H1 (cell line): ENCODE measurements around the gene HMCN1. TPM values are rescaled to one million over a fixed set of nuclear protein-coding genes. Genes with fewer than 3 reads are reported as not detected.

Experiments
- SP2 ChIP-seq: IDR thresholded peaks from 2 replicates; pipeline ENCODE4 v1.6.1; 2012; ENCODE audit warnings: mild to moderate bottlenecking, low read length, inconsistent platforms
- polyA plus RNA-seq, 7 experiments: library from polyadenylated mRNA; depleted of rRNA in 3 of 7; stranded (reverse) in 5 of 7; unstranded in 2 of 7; fragments of >200 nt in 5 of 7; fragments of 200-250 nt in 2 of 7; gene quantifications; 1 replicate in 5 of 7; 2 replicates in 1 of 7; 4 replicates in 1 of 7; pipeline versions ENCODE4 v1.2.1 to v1.2.3, GENCODE V29; 2011 to 2013; ENCODE audit warnings: missing spikeins in 2 of 7, mixed read lengths in 2 of 7
- total RNA-seq: library from RNA; stranded (reverse); fragmentation: NEBNext Ultra II Directional; extraction: Animal tissue kit (Norgen Biotek cat#: 25700); gene quantifications from 2 replicates; pipeline ENCODE4 v1.2.1, GENCODE V29; 2021
- TF ChIP-seq, protein P1 (sequence below): fragments of 300-600 bp; sonication (generic); IDR thresholded peaks from 2 replicates; pipeline ENCODE4 v1.7.1; 2012; ENCODE audit warnings: low read length, moderate library complexity, mild to moderate bottlenecking, inconsistent platforms; ENCODE audit not compliant: insufficient replicate concordance

The HMCN1 gene
- total and polyA plus RNA-seq, 2 of the 8 experiments (the other 6 are each of a cell fraction or from before 2014, with no cell fraction given) = 13.8 to 14.6 TPM

DNA sequence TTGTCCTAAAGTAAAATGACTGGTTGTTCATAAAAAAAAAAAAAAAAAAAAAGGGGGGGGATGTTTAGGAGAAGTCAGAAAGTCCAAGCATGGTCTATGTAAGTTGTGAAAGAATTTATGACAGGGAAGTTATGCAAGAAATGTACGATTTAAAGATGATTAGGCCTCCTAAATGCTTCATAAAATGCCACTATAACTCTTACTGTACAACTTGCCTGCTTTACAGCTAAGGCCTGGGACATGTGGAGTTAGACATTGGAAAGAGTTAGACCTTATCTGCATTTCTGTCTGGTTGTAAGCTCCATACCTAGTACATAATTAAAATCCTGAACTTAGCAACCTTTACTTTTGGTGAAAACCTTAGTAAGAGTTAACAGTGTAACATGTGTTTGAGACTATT, 490.9 kb downstream of the HMCN1 start (continued):
- TF ChIP-seq, protein P1, sequence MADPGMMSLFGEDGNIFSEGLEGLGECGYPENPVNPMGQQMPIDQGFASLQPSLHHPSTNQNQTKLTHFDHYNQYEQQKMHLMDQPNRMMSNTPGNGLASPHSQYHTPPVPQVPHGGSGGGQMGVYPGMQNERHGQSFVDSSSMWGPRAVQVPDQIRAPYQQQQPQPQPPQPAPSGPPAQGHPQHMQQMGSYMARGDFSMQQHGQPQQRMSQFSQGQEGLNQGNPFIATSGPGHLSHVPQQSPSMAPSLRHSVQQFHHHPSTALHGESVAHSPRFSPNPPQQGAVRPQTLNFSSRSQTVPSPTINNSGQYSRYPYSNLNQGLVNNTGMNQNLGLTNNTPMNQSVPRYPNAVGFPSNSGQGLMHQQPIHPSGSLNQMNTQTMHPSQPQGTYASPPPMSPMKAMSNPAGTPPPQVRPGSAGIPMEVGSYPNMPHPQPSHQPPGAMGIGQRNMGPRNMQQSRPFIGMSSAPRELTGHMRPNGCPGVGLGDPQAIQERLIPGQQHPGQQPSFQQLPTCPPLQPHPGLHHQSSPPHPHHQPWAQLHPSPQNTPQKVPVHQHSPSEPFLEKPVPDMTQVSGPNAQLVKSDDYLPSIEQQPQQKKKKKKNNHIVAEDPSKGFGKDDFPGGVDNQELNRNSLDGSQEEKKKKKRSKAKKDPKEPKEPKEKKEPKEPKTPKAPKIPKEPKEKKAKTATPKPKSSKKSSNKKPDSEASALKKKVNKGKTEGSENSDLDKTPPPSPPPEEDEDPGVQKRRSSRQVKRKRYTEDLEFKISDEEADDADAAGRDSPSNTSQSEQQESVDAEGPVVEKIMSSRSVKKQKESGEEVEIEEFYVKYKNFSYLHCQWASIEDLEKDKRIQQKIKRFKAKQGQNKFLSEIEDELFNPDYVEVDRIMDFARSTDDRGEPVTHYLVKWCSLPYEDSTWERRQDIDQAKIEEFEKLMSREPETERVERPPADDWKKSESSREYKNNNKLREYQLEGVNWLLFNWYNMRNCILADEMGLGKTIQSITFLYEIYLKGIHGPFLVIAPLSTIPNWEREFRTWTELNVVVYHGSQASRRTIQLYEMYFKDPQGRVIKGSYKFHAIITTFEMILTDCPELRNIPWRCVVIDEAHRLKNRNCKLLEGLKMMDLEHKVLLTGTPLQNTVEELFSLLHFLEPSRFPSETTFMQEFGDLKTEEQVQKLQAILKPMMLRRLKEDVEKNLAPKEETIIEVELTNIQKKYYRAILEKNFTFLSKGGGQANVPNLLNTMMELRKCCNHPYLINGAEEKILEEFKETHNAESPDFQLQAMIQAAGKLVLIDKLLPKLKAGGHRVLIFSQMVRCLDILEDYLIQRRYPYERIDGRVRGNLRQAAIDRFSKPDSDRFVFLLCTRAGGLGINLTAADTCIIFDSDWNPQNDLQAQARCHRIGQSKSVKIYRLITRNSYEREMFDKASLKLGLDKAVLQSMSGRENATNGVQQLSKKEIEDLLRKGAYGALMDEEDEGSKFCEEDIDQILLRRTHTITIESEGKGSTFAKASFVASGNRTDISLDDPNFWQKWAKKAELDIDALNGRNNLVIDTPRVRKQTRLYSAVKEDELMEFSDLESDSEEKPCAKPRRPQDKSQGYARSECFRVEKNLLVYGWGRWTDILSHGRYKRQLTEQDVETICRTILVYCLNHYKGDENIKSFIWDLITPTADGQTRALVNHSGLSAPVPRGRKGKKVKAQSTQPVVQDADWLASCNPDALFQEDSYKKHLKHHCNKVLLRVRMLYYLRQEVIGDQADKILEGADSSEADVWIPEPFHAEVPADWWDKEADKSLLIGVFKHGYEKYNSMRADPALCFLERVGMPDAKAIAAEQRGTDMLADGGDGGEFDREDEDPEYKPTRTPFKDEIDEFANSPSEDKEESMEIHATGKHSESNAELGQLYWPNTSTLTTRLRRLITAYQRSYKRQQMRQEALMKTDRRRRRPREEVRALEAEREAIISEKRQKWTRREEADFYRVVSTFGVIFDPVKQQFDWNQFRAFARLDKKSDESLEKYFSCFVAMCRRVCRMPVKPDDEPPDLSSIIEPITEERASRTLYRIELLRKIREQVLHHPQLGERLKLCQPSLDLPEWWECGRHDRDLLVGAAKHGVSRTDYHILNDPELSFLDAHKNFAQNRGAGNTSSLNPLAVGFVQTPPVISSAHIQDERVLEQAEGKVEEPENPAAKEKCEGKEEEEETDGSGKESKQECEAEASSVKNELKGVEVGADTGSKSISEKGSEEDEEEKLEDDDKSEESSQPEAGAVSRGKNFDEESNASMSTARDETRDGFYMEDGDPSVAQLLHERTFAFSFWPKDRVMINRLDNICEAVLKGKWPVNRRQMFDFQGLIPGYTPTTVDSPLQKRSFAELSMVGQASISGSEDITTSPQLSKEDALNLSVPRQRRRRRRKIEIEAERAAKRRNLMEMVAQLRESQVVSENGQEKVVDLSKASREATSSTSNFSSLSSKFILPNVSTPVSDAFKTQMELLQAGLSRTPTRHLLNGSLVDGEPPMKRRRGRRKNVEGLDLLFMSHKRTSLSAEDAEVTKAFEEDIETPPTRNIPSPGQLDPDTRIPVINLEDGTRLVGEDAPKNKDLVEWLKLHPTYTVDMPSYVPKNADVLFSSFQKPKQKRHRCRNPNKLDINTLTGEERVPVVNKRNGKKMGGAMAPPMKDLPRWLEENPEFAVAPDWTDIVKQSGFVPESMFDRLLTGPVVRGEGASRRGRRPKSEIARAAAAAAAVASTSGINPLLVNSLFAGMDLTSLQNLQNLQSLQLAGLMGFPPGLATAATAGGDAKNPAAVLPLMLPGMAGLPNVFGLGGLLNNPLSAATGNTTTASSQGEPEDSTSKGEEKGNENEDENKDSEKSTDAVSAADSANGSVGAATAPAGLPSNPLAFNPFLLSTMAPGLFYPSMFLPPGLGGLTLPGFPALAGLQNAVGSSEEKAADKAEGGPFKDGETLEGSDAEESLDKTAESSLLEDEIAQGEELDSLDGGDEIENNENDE = no peak
- TF ChIP-seq SP2 = no peak
